Stimulated activated CD4-positive, alpha-beta T cell treated with anti-CD3 and anti-CD28 coated beads, Interleukin-1b, Interleukin-23, amount 100 ng/mL, for 1 hour (primary cell): ENCODE data around the gene GRIN2A.

Experiments used
- DNase-seq, 2 donors: peaks; one replicate each; pipeline ENCODE4 v3.0.0-alpha.2; 2020; ENCODE audit warnings: low read depth in 2 of 2

GRIN2A gene

DNA sequence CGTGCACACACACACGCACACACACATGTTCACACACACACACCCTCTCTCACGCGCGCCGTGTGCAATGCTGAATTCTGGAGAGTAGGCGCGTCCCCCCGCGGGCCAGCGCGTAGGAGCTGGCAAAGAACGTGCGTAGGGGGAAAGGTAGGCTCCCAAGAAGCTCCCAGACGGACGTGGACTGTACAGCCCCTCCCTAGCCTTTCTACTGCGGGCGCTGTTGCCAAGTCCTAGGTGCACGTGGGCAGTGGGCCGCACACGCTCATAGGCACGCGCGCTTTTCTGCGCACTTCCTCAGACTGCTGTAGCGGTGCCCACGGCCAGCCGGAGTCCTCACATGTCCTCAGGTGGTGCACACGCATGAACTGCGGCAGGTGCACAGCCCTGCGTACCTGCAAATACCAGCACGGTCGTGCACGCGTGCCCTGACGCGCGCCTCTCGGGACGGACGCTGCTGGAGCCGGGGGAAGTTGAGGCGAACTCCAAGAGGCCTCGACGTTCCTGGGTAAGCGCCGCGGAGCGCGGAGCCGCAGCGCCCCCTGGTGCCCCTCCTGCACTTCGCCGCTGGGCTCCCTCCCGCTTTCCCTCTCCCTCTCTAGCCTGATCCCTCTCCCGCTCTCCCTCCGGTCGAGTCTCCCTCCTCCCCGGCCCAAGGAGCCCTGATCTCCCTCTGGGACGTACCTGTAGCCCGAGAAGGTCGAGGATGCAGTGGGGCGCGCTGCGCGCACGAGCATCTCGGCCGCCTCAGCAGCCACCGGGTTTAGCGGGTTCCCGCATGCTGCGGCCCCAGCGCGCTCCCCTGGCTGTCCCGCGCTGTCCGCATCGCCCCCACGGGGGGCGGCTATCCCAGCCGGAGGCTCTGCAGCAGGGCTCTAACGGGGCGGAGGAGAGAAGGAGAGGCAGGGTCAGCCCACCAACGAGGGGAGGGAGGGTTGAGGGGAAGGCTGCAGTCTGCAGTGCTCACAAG lies 749 bp downstream of the GRIN2A start:
- peak in 1 of 2 donors; percentile 13 for DNase-seq

DNA sequence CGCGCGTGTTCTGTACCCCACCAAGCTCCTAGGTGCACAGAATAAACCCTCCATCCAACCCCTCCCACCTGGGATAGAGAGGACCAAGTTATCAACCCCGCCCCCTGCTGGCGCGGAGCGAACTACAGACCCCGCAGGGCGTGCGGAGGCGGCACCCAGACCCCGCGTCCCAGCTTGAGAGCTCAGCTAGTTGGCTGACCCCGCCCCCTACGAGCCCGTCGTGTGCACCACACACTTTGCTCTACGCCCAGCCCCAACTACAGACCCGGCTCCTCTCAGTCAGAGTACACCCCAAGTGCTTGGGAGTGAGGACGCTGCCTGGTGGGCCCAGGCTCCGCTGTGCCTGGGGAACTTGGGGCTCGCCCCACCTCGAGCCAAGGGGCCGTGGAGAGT lies 1.5 kb downstream of the GRIN2A start:
- DNase-seq, result no peak

DNA sequence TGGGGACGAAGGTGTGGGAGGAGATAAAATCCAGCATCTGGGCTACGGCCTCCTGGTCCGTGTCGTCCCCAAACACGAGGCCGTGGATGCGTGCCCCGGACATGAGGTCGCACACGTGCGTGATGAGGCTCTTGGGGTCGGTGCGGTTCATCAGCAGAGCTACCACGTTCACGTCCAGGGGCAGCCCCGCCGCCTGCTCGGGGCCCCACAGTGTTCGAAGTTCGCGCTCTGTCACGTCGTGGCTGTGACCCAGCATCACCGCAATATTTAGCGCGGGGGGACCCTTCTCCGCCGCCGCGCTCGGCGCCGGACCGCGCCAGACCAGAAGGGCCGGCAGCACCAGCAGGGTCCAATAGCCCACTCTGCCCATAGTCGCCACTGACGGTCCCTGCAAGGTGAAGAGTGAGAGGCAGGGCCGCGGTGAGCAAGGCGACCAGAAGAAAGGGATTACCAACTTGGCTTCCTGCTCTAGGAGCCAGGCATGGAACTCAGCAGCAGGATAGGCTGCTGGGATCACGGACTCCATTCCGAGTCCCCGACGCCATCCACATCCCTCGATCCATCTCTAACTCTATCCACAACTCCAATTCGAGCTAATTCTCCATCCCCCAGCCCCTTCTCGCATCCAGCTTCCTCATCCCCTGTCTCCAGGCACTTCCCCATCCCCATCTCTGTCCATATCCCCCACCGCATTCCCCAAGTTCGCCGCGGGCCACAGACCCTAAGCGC lies 2.0 kb downstream of the GRIN2A start:
- DNase-seq, result no peak

DNA sequence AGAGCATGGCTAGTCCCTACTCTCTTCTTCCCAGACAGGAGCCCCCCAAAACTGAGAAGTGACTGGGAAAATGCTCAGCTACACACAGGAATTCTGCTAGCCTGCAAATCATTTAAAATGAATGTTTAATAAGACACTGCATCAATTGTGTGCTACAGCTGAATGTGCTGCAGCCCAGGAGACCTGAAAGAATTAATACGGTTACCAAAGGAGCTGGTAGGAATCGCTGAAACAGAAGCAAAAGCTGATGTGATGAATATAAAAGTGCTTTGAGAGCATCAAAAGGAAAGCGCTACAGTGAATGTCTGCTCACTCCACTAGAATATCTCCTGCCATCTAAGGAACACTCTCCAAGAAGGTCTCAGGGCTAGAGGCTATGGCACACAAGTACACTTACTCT lies 3.7 kb downstream of the GRIN2A start:
- DNase-seq, result no peak

DNA sequence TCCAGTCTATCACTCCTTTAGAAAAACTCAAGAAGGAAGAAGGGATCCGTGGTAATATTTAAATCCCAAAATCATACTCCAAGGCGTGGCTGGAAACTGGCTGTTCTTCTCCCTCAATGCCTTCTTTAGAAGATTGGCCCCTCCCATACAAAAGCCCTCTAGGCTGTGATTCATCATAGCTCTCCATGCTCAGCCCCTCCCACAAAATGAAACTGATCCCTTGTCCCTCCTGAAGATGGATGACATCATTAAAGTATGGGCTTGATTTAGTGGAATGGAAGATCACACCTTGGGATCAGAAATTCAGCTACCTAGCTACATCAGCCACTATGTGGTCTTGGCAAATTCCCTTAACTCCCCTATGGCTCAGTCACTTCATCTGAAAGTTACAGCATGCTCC lies 4.1 kb downstream of the GRIN2A start:
- no peak for DNase-seq

DNA sequence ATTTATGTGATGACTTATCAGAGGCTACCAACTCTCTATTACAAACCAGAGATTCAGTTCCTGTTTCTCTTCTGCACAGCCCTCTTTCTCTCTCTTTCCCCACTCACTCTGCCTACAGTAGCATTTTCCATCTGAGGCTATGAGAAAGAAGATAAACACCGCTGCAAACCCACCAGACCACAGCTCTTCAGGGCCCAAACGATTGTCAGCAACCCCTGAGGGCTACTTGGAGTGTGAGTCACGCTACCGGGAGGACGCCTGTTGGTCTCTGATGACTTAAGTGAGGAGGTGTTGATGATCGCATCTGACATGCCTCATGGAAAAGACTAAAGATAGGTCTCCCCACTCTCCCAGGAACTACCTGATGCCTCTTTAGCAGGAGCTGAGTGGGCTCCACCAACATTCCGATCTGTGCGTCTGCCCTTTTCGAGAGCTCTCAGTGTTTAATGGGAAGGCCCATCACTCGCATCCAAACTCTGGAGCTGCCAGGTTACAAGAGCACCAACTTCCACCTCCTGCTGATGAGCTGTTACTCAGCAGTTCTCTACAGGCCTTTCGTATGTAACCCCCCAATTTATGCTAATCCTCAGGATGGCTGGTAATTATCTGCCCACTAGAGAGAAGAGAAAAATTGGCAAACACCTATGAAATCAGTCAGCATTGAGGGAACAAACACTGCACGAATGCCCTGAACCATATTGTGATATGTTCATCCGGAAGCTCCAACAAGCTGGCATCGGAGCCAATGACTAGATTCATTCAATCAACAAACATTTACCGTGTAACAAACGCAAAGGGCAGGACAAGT lies 9.2 kb downstream of the GRIN2A start:
- DNase-seq, result no peak

DNA sequence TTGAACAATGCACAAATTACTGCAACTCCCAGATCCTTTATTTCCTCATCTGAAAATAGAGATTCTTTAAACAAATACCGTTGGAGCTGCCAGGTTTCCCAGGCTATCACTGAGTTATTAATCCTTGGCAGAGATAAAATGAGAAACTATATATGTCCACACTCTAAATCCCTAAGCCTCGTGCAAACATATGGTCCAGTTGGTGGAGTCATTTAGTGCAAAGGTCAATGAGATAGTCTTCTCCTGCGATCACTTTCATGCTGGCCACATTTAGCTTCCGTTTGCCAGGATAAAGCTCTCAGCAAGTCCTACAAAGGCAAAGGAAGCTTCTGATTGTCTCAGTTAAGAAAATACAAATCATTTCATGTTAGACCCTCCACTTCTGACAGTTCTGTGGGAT lies 11.0 kb downstream of the GRIN2A start:
- no peak for DNase-seq

DNA sequence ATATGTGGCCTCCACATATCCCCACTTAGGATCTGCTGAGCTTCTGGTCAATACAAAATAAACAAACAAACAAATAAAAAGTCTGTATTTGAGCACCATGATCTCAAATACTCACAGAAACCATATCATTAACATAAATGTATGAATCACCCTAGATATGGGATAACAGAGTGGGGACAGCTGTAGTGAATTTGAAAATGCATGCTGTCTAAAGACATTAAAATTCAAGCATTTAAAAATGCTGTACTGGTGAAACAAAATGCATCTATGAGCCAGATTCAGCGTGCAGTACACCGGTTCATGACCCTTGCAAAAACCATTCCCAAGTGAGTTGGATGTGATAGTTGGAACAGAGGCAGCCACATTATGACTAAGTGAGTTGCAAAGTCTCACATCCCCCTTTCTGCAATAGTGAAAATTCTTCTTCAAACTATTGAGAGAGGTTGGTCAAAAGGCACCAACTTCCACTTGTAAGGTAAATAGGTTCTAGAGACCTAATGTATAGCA lies 12.3 kb downstream of the GRIN2A start:
- no peak for DNase-seq

DNA sequence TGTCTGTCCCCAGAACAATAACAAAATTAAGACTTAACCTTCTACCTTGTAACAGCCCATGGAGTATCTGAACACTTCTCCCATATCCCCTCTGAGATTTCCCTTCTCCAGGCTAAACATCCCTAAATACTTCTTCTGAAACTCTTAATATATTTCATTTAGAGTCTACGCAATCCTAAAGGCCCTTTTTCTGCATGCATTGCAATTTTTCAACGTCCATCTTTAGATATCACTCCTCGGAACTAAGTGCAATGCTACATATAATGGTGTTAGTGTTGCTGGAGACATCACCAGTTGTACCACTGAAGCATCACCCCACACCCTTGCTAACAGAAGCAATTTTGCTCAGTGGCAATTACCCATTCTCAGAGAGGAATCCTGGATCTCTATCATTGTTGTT lies 13.2 kb downstream of the GRIN2A start:
- DNase-seq, result no peak

DNA sequence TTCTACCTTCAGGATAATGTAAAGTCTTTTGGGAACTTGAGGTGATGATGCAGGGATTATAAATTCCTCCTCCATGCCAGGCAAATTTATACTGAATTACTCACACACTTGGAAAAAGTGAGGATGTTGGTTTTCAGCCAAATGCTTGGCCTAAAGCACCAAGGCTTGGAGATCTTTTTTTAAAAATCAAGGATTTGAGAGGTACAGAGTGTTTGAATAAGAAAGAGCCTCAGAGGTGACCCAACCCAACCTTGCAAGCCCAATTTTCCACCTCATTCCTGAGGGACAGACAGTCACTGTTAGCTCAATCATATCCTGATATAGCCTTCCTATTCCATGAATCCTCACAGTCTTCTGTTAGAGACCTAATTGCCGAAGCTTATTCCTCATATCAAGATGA lies 14.0 kb downstream of the GRIN2A start:
- DNase-seq, result no peak

DNA sequence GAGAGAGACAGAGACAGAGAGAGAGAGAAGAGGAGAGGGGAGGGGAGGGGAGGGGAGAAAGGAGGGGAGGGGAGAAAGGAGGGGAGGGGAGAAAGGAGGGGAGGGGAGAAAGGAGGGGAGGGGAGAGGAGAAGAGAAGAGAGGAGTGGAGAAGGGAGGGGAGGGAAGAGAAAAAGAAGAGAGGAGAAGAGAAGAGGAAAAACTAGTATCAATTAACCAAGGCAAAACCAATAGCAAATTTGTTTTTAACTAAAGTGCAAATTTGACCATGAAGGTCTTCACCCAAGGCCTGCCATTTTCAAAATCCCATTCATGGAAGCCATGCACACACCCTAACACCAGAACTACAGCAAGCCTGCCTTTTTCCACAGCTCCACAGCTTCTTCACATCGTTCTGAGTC lies 16.6 kb downstream of the GRIN2A start:
- DNase-seq, result no peak

DNA sequence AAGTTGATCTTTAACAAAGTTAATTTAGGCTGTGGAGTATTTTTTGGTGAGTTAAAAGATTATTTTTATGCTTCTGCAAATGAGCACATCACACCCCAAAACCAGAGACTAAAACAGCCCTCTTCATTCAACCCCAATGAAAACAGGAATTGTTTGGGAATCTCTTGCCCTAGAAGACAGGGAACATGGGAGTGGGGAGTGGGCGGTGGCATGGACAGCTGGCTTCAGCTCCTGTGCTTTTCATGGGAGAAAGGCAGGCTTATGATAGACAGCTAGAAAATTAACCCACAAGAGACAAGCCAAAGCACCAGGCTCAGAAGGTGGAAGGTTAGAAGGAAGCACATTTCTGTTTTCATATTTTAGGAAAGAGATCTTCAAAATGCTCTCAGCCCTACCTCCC lies 19.2 kb downstream of the GRIN2A start:
- no peak for DNase-seq

DNA sequence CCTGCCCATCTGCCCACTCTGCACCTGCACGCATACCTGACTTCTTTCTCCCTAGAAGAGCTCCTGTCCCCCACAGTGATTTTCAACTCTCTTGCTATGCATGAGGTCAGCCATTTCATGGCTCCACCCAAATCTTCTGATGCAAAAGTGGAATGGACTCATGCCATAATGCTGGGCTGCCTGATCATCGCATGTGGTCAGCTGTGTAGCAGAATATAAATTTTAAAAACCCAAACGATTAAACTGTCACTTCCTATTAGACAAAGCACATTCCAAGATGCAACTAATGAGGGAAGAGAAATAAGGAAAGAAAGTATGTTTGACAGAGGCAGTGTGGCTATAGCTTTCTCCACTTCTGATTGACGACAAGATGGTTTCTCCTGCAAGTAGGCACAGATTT lies 26.1 kb downstream of the GRIN2A start:
- no peak for DNase-seq

DNA sequence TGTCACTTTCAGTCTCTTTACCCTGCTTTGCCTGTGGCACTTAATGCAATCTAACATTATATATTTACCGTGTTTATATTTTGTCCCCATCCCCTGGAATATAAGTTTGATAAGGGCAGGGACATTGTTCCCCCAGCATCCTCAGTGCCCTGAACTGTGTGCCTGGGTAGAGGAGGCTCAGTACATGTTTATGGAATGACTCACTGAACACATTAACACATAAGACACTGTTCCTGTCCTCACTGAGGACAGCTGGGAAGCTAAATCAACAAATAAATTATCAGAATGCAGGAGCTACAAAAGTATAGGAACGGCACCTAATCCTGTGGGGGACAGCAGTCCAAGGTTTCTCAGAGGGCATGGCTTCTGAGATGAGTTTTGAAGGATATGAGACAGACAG lies 27.8 kb downstream of the GRIN2A start:
- no peak for DNase-seq

DNA sequence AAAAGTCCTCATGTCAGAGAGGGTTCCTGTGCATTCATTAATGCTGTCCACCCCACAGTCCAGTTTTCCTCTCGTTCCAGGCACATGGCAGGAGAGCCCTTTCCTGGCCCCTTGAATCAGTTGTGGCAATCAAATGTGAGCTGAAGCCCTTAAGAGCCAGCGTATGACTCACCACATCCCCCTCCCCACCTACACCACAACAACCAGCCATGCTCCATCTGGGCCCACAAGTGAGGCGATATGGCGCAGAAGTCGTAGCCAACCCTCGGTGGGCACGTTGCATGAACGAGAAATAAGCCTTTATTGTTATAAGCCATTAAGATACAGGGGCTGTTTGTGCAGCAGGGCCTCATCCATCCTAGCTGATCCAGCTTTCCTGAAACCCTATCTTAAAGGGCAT lies 28.2 kb downstream of the GRIN2A start:
- no peak for DNase-seq

DNA sequence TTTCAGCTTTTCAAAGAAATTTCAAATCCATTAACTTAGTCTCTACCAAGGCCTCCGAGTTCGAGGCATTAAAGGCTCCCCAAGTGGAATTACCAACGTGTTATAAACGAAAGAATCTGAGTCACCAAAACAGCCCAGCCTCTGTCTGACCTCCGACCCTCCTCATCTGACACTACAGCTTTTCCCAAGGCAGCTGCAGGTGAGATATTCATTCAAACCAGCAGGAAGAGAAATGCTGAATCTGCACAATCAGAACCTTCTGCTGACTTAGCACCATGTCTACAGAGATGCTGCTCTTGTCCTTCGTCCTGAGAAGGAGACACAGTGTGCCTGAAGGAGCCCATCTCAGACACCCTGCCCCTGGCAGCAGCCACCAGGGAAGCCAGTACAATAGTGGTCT lies 30.5 kb downstream of the GRIN2A start:
- no peak for DNase-seq

DNA sequence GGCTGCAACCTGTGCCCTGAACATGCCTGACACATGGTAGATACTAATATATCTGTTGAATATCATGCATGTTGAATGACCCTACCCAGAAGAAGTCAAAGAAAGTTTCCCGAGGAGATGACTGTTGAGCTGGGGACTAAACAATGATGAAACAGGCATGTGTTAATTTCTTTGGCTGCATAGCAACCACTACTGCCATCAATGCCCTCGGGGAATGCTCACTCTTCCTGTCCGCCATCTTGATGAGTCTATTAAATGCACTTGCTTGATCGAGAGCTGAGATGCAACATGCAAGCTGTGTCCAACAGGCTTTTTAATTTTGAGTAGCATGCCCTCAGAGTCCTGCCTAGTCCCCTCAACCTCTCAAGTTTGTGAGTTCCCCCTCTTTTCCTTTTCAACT lies 31.3 kb downstream of the GRIN2A start:
- DNase-seq, result no peak

DNA sequence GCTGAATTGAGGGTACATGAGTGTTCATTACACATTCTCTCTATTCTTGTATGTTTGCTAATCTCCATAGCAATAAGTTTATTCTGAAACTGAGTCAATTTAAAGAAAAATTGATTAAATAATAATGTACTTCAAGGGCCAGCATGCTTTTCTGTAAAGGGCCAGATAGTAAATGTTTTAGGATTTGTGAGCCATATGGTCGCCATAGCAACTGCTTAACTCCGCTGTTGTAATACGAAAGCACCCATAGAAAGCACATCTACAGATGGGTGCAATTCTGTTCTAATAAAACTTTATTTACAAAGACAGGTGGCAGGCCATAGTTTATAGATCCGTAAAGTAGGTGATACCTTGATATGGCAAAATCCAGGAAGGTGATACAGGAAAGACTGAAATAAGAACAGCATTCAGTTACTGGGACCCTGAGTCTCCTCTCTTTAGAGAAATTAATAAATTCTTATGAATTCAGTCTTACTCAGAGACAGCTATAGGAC lies 36.6 kb downstream of the GRIN2A start:
- DNase-seq, result no peak

DNA sequence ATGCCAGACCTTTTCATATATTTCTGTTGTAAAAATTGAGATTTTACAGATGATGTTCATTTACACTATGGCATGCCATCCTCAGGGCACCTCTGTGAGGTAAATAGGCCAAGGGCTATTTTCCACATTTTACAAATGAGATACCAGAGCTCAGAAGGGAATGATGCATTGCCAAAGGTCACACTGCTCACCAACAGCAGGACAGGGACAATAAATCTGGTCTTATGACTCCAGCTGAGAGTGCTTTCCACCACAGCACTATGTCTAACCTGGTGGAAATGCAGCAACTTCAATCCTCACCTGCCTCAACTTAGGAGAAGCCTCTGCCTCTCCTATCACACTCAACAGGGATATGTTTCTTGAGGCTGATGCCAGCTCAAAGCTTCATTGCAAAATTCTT lies 40.6 kb downstream of the GRIN2A start:
- no peak for DNase-seq

DNA sequence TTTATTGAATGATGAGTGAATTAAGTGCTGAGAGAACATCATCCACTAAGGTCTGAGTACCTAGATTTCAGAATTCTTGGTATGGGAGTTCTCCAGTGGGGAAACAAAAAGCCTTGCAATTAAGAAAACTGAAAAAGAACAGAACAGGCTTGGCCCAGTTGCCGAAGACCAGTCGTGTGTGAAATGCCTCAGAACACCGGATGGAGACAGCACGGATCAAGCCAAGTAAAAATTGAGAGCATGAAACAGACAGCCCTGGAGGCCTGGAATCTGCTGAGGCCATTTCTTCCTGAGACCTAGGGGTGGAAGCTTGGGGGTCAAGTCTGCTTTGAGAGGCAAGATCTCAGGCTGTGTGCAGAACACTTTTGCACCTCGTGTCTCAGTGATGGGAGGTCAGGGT lies 43.3 kb downstream of the GRIN2A start:
- DNase-seq, result no peak

DNA sequence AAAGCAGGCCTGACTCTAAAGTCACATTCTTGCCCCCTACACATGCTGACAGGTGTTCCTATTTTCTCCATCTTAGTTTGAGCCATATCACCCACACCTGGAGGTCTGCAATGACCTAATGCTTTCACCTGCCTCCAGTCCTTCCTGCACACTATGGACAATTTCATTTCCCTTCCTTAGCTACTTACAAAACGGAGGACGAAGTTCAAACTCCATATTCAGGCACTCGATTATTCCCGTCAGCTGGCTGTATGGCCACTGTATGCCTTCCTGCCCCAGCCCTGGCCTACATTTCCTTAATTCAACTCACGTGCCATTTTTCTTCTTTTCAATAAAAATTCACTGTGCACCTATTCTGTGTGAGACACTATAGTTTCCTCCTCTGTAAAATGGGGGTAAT lies 44.9 kb downstream of the GRIN2A start:
- DNase-seq, result no peak

DNA sequence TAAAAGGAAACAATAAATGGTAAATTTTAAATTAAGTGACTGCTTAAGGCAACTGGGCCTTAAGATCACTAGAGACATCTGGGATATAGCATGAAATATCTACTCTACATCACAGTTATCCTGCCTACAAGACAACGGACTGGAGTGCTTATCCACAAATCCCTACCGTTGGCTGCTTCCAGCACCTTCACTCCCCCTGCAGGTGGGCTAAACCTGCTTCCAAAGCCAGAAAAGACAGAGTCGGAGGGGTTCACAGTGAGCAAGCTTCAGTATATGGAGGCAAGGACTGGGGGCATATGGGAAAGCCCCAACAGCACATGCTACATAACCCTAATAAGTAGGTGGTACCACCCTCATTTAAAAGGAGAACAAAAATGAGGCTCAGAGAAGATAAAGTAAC lies 45.3 kb downstream of the GRIN2A start:
- DNase-seq, result no peak
